ENCODE results near the gene DCAF8.

Gene DCAF8

DNA sequence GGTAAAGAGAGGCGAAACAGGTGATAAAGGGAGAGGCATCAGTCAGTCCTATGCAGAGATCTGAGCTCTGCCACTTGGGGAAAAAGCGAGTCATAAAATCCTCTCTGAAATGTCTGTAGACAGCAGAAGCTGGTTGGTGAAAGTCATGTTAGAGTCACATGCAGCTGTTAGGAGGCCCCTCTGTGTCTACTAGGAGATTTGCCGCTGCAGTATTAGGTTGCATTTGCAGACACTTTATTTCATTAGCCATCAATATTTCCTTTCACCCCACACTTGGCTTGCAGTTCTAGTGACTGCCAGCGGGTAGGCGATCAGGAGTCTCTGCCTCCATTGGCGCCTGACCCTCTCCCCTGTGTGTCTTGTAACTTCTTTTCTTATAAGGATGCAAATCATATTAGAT is 94.8 kb downstream of the DCAF8 start:
- no peak for DNase-seq

DNA sequence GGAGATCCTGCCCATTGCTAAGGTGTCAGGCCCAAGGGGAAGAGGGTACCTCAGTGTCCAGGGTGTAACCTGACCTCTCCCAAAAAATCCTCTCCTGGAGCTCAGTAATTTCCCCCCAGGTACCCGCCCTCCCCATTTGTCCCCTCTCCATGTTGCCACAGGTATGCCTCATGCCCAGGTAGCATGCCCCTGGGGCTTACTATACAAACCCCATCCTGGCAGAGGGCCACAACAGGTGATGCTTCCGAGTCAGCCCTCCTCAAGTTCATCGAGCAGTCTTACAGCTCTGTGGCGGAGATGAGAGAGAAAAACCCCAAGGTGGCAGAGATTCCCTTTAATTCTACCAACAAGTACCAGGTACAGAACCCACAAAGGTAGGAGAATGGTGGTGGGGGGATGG is 95.3 kb downstream of the DCAF8 start:
- DNase-seq, result no peak

DNA sequence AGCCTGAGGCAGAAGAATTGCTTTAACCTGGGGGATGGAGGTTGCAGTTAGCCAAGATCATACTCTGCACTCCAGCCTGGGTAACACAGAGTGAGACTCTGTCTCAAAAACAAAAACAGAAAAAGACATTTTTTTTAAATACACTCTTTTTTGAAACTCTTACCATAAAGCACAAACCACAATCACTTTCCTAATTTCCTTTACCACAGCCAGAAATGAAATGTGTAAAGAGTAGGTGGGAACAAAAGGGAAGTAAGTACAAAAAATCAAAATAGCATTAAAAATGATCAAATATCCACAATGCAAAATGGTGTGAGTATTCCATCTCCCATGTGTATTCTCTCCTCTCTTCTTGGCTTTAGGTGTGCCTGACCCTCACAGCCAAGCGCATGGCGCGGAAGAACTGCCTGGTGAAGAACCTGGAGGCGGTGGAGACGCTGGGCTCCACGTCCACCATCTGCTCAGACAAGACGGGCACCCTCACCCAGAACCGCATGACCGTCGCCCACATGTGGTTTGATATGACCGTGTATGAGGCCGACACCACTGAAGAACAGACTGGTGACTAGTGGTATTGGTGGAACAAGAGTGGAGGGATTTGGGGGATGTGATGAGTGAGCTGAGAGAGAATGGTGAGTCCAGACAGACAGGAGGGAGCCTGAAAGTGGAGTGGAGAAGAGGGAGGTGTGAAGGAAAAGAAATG is 96.0 kb downstream of the DCAF8 start:
- no peak for DNase-seq
